Measurements from ENCODE around the gene CPD.
"Not testable (repeated sequence)": the region's sequence is repeated elsewhere in the genome, so short reads cannot be mapped to it uniquely, and the experiment has no call there.

Gene CPD

DNA sequence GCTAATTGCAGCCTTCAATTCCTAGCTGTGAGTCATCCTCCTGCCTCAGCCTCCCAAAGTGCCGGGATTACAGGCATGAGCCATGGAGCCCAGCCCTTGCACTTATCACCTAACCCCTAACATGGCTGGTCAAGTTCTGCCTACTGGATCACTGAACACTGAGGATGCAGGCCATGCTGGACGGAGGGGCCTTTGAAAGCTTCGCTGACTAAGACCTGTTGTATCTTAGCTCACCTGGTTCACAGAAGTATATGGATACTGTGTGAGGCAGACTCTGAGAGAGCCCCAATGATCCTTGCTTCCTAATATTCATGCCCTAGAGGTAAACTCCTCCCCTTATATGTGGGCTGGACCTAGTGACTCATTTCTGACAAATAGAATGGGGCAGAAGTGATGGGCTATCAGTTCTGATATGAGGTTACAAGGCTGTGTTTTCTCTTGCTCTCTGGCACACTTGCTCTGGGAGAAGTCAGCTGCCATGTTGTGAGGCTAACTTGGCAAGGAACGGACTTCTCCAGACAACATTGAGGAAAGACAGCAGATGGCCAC is 33.1 kb upstream of the CPD start:
- H3K4me3 ChIP-seq (ENCODE audit: low read length) = no peak overlapping the region
- DNase-seq (ENCODE audit: low read depth) = no peak
- TF ChIP-seq, protein P1, sequence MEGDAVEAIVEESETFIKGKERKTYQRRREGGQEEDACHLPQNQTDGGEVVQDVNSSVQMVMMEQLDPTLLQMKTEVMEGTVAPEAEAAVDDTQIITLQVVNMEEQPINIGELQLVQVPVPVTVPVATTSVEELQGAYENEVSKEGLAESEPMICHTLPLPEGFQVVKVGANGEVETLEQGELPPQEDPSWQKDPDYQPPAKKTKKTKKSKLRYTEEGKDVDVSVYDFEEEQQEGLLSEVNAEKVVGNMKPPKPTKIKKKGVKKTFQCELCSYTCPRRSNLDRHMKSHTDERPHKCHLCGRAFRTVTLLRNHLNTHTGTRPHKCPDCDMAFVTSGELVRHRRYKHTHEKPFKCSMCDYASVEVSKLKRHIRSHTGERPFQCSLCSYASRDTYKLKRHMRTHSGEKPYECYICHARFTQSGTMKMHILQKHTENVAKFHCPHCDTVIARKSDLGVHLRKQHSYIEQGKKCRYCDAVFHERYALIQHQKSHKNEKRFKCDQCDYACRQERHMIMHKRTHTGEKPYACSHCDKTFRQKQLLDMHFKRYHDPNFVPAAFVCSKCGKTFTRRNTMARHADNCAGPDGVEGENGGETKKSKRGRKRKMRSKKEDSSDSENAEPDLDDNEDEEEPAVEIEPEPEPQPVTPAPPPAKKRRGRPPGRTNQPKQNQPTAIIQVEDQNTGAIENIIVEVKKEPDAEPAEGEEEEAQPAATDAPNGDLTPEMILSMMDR (conservative IDR thresholded peaks at IDR 0.05; ENCODE audit: low read depth, low read length) = no peak

DNA sequence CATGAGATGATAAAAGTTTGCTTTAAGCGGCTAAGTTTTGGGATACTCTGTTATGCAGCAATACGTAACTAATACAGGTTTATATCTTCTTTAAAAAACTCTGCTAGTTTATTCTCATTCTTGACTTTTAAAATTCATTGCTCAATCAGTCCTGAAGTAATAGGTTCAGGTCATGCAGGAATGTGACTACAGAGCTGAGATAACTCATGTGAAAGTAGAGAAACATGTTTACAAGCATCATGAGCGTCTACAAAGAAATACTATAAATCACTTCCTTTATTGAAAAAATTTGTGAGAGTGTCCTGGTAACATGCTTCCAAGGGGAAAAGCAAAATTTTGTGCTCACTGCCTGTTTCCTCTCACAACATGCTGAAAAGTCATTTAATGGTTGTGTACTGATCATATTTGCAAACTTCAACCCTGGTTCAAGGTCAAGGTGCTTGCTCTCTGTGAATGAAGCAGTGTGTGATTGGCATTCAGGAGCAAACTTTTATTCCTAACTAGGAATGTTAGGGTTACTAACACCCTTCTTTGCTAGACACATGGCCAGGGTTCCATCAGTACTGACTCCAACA is 32.4 kb upstream of the CPD start:
- no peak for DNase-seq (ENCODE audit: low read depth)
- TF ChIP-seq, protein P1 (conservative IDR thresholded peaks at IDR 0.05; ENCODE audit: low read depth, low read length) = no peak
- no peak overlapping the region for H3K4me3 ChIP-seq (ENCODE audit: low read length)

DNA sequence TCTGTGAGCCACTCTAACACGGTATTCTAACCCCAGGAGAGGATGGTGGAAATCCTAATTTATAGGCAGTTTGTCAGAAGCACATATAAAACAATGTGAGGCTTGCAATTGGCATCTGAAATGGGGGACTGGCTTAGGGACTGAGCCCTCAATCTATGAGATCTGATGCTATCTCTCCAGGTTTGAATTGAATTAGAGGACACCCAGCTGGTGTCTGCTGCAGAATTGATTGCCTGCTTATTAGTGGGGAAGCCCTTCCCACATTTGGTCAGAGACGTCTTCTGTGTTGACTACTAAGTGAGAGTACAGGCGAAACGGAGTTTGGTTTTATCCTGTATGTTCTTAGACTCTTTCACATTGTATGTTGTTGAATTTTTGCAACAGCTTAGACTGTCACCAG is 31.2 kb upstream of the CPD start:
- no peak overlapping the region for H3K4me3 ChIP-seq (ENCODE audit: low read length)
- TF ChIP-seq, protein P1 (conservative IDR thresholded peaks at IDR 0.05; ENCODE audit: low read depth, low read length) = no peak
- DNase-seq (ENCODE audit: low read depth) = no peak

DNA sequence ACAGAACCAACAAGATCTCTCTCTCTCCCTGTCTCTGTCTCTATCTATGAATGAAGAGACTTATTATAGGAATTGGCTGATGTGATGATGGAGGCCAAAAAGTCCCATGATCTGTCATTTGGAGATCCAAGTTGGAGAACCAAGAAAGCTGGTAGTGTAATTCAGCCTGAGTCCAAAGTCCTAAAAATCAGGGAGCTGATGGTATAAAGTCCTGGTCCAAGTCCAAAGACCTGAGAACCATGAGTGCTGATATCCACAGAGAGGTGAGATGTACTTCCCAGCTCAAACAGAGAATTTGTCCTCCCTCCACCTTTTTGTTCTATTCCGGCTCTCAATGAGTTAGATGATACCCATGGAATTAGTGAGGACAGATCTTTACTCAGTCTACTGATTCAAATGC is 29.5 kb upstream of the CPD start:
- TF ChIP-seq, protein P1 (conservative IDR thresholded peaks at IDR 0.05; ENCODE audit: low read depth, low read length) = no peak
- H3K4me3 ChIP-seq (ENCODE audit: low read length) = no peak overlapping the region
- DNase-seq (ENCODE audit: low read depth) = no peak

DNA sequence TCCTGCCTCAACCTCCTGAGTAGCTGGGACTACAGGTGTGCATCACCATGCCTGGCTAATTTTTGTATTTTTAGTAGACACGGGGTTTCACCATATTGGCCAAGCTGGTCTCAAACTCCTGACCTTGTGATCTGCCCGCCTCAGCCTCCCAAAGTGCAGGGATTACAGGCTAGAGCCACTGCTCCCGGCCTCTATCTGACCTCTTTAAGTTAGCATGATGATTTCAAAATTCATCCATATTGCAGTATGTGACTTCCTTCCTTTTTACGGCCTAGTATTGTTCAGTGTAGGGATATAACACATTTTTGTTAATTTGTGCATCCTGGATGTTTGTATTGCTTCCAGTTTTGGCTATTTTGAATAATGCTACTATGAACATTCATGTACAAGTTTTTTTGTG is 27.5 kb upstream of the CPD start:
- not testable (repeated sequence) for DNase-seq (ENCODE audit: low read depth); H3K4me3 ChIP-seq (ENCODE audit: low read length)

DNA sequence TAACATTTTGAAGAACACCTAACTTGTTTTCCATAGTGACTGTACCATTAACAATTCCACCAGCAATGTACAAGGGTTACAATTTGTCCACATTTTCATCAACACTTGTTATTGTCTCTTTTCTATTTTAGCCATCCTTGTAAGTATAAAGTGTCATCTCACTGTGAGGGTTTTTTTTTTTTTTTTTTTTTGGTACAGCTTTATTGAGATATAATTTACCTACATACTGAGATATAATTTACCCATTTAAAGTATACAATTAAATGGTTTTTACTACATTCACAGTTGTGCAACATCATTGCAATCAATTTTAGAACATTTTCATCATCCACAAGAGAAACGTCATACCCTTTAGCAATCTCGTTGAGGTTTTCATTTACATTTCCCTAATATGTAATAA is 27.0 kb upstream of the CPD start:
- DNase-seq (ENCODE audit: low read depth) = no peak
- H3K4me3 ChIP-seq (ENCODE audit: low read length) = no peak overlapping the region
- TF ChIP-seq, protein P1 (conservative IDR thresholded peaks at IDR 0.05; ENCODE audit: low read depth, low read length) = no peak

DNA sequence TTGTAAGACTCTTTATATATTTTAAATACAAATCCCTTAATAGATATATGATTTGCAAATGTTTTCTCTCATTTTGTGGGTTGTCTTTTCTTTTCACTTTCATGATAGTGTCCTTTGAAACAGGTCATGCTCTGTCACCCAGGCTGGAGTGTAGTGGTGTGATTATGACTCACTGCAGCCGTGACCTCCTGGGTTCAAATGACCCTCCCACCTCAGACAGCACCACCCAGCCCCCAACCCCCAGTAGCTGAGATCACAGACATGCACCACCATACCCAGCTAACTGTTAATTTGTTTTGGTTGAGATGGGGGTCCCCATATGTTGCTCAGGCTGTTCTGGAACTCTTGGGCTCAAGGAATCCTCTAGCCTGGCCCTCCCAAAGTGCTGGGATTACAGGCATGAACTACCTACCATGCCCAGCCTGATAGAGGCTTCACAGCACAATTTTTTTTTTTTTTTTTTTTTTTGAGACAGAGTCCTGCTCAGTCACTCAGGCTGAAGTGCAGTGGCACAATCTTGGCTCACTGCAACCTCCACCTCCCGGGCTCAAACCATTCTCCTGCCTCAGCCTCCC is 26.4 kb upstream of the CPD start:
- TF ChIP-seq, protein P1 (conservative IDR thresholded peaks at IDR 0.05; ENCODE audit: low read depth, low read length) = no peak
- DNase-seq (ENCODE audit: low read depth) = no peak
- no peak overlapping the region for H3K4me3 ChIP-seq (ENCODE audit: low read length)

All from retinal pigment epithelial cell (primary cell).